HCT116 (cell line): ENCODE results near the gene SRRD. TPM values are rescaled to one million over a fixed set of nuclear protein-coding genes. Genes with fewer than 3 reads are reported as not detected.
"Not testable (repeated sequence)": the region's sequence is repeated elsewhere in the genome, so short reads cannot be mapped to it uniquely, and the experiment has no call there.

Experiments
- ATAC-seq: fragments of 200-7000 bp; cut with Tn5 transposase; 2 replicates; pipeline ENCODE4 v1.9.1; 2020; ENCODE audit warnings: mild to moderate bottlenecking, moderate library complexity
- BruUV-seq: library from RNA; stranded (reverse); fragments of 400-500 nt; replicated peaks from 2 replicates; lab custom pipeline; 2021; lab: Mats Ljungman, UMichigan
- CTCF ChIA-PET: fragments of 300-600 bp; sonication (Branson Sonifier 250); formaldehyde crosslinking; loops from one replicate; lab custom pipeline; 2021; ENCODE audit warnings: antibody characterized with exemption; lab: Charles Lee
- POLR2A ChIA-PET: fragments of 300-600, 350-600 bp; sonication (Branson Sonifier 250); formaldehyde crosslinking; loops from one replicate; lab custom pipeline; 2021; ENCODE audit warnings: antibody characterized with exemption; lab: Charles Lee
- RAD21 ChIA-PET, 2 experiments: fragments of 300-600 bp; sonication (Branson Sonifier 250); formaldehyde crosslinking; loops; one replicate each; lab custom pipeline; 2023; ENCODE audit warnings: low total read pairs in 2 of 2; ENCODE audit not compliant: uncharacterized antibody in 2 of 2, unreplicated experiment in 2 of 2, low non-redundant PET in 1 of 2; lab: Charles Lee
- DNase-seq: peaks from one replicate; pipeline ENCODE4 v3.0.0-alpha.2; 2010; ENCODE audit warnings: low read depth, low spot score
- H2AFZ ChIP-seq: fragments of 200-600 bp; shearing (Covaris generic), sonication (generic); 2 replicates; pipeline ENCODE4 v1.6.1; 2017; ENCODE audit warnings: low read depth, mixed run types, mixed read lengths, antibody characterized with exemption, low read length; ENCODE audit not compliant: poor library complexity, severe bottlenecking
- H3K27ac ChIP-seq: 2 replicates; pipeline ENCODE4 v1.5.1; 2012; ENCODE audit warnings: low read depth, low read length
- H3K27me3 ChIP-seq: fragments of 200-600 bp; sonication (generic); 2 replicates; pipeline ENCODE4 v1.6.1; 2016; ENCODE audit warnings: mixed run types, low read length, mixed read lengths; ENCODE audit not compliant: insufficient read depth
- H3K36me3 ChIP-seq, 2 experiments: fragments of 200-500 bp in 1 of 2; fragments of 200-600 bp in 1 of 2; sonication (Bioruptor generic) in 1 of 2; sonication (generic) in 1 of 2; 2 replicates each; pipeline versions ENCODE4 v1.5.1 to v1.6.1; 2014 to 2016; ENCODE audit warnings: low read length in 2 of 2, inconsistent platforms in 1 of 2, mixed read lengths in 1 of 2, mixed run types in 1 of 2; ENCODE audit not compliant: insufficient read depth in 2 of 2, control insufficient read depth in 1 of 2
- H3K4me1 ChIP-seq, 2 experiments: fragments of 200-600 bp in 1 of 2; sonication (generic) in 1 of 2; 2 replicates each; pipeline versions ENCODE4 v1.5.1 to v1.6.1; 2012 to 2017; ENCODE audit warnings: low read length in 2 of 2, inconsistent platforms in 1 of 2, mild to moderate bottlenecking in 1 of 2, mixed read lengths in 1 of 2, mixed run types in 1 of 2, moderate library complexity in 1 of 2; ENCODE audit not compliant: insufficient read depth in 2 of 2, control insufficient read depth in 1 of 2
- H3K4me2 ChIP-seq: fragments of 200-600 bp; sonication (generic); 2 replicates; pipeline ENCODE4 v1.6.1; 2017; ENCODE audit warnings: mixed run types, low read length, mixed read lengths
- H3K4me3 ChIP-seq, 2 experiments: fragments of 200-600 bp in 1 of 2; sonication (generic) in 1 of 2; replicated peaks in 1 of 2; 2 replicates each; pipeline ENCODE4 v1.5.1; 2011 to 2016; ENCODE audit warnings: low read length in 2 of 2, control low read depth in 1 of 2, low read depth in 1 of 2, mild to moderate bottlenecking in 1 of 2, mixed read lengths in 1 of 2, mixed run types in 1 of 2
- H3K79me2 ChIP-seq: fragments of 200-600 bp; sonication (generic); 2 replicates; pipeline ENCODE4 v1.6.1; 2017; ENCODE audit warnings: mild to moderate bottlenecking, mixed run types, low read length, moderate library complexity, mixed read lengths; ENCODE audit not compliant: insufficient read depth
- H3K9ac ChIP-seq: fragments of 200-600 bp; sonication (generic); 2 replicates; pipeline ENCODE4 v1.6.1; 2016; ENCODE audit warnings: low read length, mixed read lengths
- H3K9me2 ChIP-seq: fragments of 200-600 bp; sonication (generic), shearing (Covaris generic); 2 replicates; pipeline ENCODE4 v1.6.1; 2017; ENCODE audit warnings: mixed run types, mild to moderate bottlenecking, moderate library complexity; ENCODE audit not compliant: insufficient read depth
- H3K9me3 ChIP-seq, 2 experiments: fragments of 200-500 bp in 1 of 2; fragments of 200-600 bp in 1 of 2; sonication (Bioruptor generic) in 1 of 2; sonication (generic) in 1 of 2; 2 replicates each; pipeline ENCODE4 v1.6.1; 2014 to 2017; ENCODE audit warnings: low read length in 2 of 2, mixed read lengths in 2 of 2, inconsistent platforms in 1 of 2, low read depth in 1 of 2, mild to moderate bottlenecking in 1 of 2, mixed run types in 1 of 2, moderate library complexity in 1 of 2; ENCODE audit not compliant: control insufficient read depth in 1 of 2, insufficient read depth in 1 of 2
- H4K20me1 ChIP-seq: fragments of 200-600 bp; sonication (generic), shearing (Covaris generic); 2 replicates; pipeline ENCODE4 v1.6.1; 2017; ENCODE audit warnings: mixed run types, mild to moderate bottlenecking, moderate library complexity; ENCODE audit not compliant: insufficient read depth
- ATF3 ChIP-seq: IDR thresholded peaks from 2 replicates; pipeline ENCODE4 v1.6.1; 2012
- CEBPB ChIP-seq: IDR thresholded peaks from 2 replicates; pipeline ENCODE4 v1.6.1; 2012; ENCODE audit warnings: low read depth
- CTCF ChIP-seq, 3 experiments: fragments of 200-600 bp in 1 of 3; sonication (generic) in 1 of 3; IDR thresholded peaks in 2 of 3; conservative IDR thresholded peaks in 1 of 3; 2 replicates each; pipeline ENCODE4 v1.5.1; 2012 to 2017; ENCODE audit warnings: low read depth in 2 of 3, low read length in 2 of 3, antibody characterized with exemption in 1 of 3, borderline replicate concordance in 1 of 3, control low read depth in 1 of 3, mild to moderate bottlenecking in 1 of 3, mixed read lengths in 1 of 3, mixed run types in 1 of 3, moderate library complexity in 1 of 3; ENCODE audit not compliant: insufficient read depth in 1 of 3
- JUND ChIP-seq: IDR thresholded peaks from 2 replicates; pipeline ENCODE4 v1.6.1; 2012
- POLR2A ChIP-seq: IDR thresholded peaks from 2 replicates; pipeline ENCODE4 v1.7.0; 2011; ENCODE audit warnings: borderline replicate concordance; ENCODE audit not compliant: insufficient read depth, insufficient read length; ENCODE audit errors: extremely low read depth
- SIN3A ChIP-seq: IDR thresholded peaks from 2 replicates; pipeline ENCODE4 v1.6.1; 2012; ENCODE audit warnings: low read depth
- intact Hi-C: fragments of 100-400 bp; cut with micrococcal nuclease; formaldehyde crosslinking; loops from 2 replicates; pipeline ENCODE4 v1.10.0; 2022
- total RNA-seq: library from RNA; stranded (reverse); gene quantifications from one replicate; pipeline ENCODE4 v1.2.1, GENCODE V29; 2021; ENCODE audit not compliant: unreplicated experiment

SRRD gene
- total RNA-seq, 1 experiment from 2014 or later, result 30.4 TPM

GRCh38 chr22:26527574-26528465, 44.1 kb downstream of the SRRD start:
- no peak for ATAC-seq

GRCh38 chr22:26528518-26528917, 44.8 kb downstream of the SRRD start:
- H3K27me3 ChIP-seq, H3K36me3 ChIP-seq, BruUV-seq, H3K9ac ChIP-seq, H3K27ac ChIP-seq, H3K9me2 ChIP-seq, H3K4me3 ChIP-seq, ATAC-seq, H4K20me1 ChIP-seq, H2AFZ ChIP-seq, H3K79me2 ChIP-seq, POLR2A ChIA-PET, CTCF ChIA-PET, H3K4me1 ChIP-seq, intact Hi-C loops, H3K9me3 ChIP-seq, H3K4me2 ChIP-seq, DNase-seq, RAD21 ChIA-PET: not testable (repeated sequence)

More at GRCh38 chr22:26527574-26528465, 44.1 kb downstream of the SRRD start:
- Histone ChIP-seq H3K4me2 (no peak overlapping the region), H3K4me3 (no peak overlapping the region), H4K20me1 (no peaks in the 10 kb centered on the region), H3K9ac (no peak overlapping the region), H3K27me3 (no peaks in the 10 kb centered on the region), H3K4me1 (no peaks in the 10 kb centered on the region), H3K9me3 (no peaks in the 10 kb centered on the region)
- no TSS peak for BruUV-seq
- RAD21 ChIA-PET, result no interaction called here
- POLR2A ChIA-PET, result no interaction called here
- CTCF ChIA-PET, result no interaction called here
- TF ChIP-seq CEBPB (no peak), SIN3A (no peak), CTCF (IDR thresholded peaks at IDR 0.05 in 2 of 3, conservative IDR thresholded peaks at IDR 0.05 in 1 of 3; ENCODE audit: borderline replicate concordance in 1 of 3, insufficient read depth in 1 of 3, low read depth in 2 of 3, low read length in 2 of 3) (no peak), JUND (no peak), POLR2A (no peak), ATF3 (no peak)
- TF ChIP-seq, all 23 proteins: peak for 0
- Histone ChIP-seq H3K27ac (no peak overlapping the region), H2AFZ (no peak overlapping the region), H3K79me2 (no peaks in the 10 kb centered on the region), H3K9me2 (no peaks in the 10 kb centered on the region), H3K36me3 (peaks cover 0 to 4% of the 10 kb centered on the region in 2 experiments; a peak in 2 of 4 replicates)
- DNase-seq, result no peak
- intact Hi-C loops, result no loop called here
